GM12874 (cell line): ENCODE measurements around the gene HCAR3.

Experiments
- TF ChIP-seq, protein P1 (sequence below): IDR thresholded peaks from 2 replicates; pipeline ENCODE4 v1.5.1; 2011; ENCODE audit warnings: low read depth, mild to moderate bottlenecking, control low read depth, low read length, moderate library complexity; ENCODE audit not compliant: insufficient read depth

The HCAR3 gene

DNA sequence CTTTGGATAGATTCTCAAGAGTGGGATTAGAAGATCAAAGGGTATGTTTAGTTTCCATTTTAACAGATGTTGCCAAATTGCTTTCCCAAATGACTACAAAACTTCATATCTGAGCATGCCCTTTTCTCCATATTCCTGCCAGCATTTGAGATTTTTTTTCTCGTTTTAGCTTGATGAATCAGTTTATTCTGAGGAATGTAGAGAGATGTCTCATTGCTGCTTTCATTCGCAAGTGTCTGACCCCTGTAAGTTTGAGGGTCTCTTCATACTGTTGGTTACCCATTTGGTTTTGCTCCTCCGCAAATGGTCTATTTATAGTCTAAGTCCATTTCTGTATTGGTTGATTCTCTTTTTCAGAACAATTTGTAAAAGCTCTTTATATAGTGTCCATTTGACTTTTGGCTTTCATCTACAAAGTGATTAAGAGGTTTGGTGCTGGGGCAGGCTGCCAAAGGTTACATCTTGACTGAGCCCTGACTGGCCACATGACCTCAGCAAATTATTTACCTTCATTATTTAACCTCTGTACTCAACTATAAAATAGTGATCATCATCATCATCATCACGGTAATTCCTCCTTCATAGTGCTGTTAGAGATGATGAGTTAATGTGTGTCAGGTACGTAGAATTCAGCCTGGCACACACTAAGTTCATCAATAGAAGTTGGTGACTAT, 47.1 kb downstream of the HCAR3 start:
- TF ChIP-seq, protein P1, sequence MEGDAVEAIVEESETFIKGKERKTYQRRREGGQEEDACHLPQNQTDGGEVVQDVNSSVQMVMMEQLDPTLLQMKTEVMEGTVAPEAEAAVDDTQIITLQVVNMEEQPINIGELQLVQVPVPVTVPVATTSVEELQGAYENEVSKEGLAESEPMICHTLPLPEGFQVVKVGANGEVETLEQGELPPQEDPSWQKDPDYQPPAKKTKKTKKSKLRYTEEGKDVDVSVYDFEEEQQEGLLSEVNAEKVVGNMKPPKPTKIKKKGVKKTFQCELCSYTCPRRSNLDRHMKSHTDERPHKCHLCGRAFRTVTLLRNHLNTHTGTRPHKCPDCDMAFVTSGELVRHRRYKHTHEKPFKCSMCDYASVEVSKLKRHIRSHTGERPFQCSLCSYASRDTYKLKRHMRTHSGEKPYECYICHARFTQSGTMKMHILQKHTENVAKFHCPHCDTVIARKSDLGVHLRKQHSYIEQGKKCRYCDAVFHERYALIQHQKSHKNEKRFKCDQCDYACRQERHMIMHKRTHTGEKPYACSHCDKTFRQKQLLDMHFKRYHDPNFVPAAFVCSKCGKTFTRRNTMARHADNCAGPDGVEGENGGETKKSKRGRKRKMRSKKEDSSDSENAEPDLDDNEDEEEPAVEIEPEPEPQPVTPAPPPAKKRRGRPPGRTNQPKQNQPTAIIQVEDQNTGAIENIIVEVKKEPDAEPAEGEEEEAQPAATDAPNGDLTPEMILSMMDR = no peak

DNA sequence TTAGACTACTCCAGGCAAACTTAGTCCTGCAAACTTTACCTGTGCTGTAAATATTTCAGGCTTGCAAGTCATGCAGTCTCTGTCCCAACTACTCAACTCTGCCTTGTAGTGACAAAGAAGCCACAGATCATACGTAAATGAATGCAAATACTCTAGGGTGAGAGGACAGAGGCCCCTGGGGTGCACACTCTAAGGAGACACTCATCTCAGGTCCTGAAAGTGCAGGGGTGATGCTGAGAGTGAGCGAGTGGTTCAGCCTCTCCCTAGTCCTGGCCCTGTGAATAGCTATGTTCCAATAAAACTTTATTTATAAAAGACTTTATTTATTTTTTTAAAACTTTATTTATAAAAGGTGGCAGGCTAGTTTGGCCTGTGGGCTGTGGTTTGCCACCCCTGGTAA, 48.3 kb downstream of the HCAR3 start:
- TF ChIP-seq, protein P1 = no peak

DNA sequence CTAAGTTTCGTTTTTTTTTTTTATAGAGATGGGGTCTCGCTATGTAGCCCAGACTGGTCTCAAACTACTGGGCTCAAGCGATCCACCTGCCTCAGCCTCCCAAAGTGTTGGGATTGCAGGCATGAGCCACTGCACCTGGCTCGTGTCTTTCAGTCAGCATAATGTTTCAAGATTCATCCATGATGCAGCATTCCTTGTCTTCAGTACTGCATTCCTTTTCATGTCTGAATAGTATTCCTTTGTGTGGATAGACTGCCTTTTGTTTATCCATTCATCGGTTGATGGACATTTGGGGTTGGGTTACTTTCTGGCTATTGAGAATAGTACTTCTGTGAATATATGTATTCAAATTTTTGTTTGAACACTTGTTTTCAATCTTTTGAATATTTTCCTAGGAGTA, 50.9 kb downstream of the HCAR3 start:
- TF ChIP-seq, protein P1 = no peak

DNA sequence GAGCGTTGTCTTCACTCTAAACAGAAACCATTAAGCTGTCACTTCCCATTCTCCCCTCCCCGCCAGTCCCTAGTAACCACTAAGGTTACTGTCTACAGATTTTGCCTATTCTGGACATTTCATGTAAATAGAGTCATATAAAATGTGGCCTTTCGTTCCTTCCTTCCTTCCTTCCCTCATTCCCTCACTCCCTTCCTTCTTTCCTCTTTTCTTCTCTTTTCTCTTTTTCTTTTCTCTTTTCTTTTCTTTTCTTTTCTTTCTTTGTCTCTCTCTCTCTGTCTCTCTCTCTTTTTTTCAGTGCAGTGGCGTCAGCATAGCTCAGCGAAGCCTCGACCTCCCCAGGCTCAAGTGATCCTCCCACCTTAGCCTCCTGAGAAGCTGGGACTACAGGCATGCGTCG, 51.3 kb downstream of the HCAR3 start:
- TF ChIP-seq, protein P1 = no peak
